NCI-H1436 (cell line): ENCODE results near the gene AIFM1.

Experiments
- DNase-seq: peaks from one replicate; lab custom pipeline; 2025; lab: John Stamatoyannopoulos, UW

AIFM1 gene

DNA sequence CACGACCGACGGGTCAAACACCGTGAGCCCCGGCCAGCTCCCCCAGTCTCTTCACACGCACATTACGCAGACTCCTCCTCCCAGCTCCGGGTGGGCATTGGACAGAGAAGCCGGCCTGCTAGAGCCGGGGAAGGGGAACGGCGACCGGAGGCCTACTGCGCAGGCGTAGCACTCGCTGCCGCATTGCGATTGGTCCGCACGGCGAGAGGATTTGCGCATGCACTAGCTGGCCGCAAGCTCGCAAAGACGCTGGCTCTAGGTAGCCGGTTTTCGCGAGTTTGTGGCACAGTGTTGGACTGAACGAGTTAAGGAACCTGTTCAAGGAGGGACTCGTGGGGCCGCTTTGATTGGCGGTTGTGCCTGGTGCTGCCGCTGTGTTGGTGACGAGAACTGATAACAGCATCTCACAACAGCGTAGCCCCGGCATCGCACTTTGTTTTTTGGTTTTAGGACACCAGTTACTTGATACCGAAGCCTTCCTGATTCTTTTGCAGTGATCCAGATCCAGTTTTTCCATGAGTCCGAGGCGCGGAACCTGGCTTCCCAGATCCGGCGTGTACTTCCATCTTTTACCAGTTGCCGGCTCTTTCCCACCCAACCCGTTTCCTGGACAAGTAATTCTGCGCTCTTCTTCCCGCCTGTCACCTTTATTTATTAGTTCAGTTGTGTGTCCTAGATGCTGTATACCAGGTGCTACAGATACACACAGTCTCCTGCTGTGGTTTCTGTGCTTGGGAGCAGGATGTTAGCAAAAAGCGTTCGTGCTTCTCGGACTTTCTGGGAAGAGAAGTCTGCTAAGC, at the start of gene AIFM1:
AIFM1 (minus strand) TSS at position 139 of the 800 bp plus-strand sequence. CDS start 185 bp downstream, outside the sequence.
- DNase-seq: peak; percentile 94

DNA sequence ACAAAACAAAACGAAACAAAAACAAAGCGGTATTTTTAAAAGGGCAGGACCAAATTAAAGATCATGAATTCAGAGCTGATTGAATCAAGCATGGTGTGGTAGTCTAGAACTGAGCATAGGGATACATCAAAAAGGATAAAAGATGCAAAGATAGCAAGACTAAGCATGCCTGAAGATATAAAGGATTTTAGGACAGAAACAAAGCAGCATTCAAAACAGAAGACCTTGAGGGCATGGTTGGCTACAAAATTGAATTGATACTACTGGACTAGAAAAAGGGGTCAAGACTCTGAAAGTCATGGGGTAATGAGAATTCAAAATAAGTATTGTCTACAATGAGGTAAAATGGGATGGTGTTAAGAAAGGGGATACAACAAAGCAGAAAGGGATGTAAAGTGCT, 47.7 kb upstream of the AIFM1 start:
- DNase-seq: no peak

DNA sequence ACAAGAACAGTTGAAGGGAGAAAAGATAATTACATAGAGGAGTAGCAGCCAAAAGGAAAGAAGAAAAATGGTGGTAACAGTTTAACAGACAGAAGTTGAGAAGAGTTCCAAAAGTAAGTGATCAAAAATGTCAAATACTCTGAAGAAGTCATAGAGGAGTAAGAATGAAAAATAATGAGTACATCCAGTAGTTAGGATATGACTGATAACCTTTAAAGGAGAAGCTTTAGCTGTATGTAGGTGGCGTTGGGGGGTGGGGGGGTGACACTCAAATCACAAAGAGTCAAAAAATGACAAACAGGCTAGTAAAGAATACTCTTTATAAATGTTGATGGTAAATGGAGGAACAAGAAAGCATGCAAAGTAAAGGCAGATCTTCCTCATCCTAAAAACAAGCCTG, 46.7 kb upstream of the AIFM1 start:
- no peak for DNase-seq

DNA sequence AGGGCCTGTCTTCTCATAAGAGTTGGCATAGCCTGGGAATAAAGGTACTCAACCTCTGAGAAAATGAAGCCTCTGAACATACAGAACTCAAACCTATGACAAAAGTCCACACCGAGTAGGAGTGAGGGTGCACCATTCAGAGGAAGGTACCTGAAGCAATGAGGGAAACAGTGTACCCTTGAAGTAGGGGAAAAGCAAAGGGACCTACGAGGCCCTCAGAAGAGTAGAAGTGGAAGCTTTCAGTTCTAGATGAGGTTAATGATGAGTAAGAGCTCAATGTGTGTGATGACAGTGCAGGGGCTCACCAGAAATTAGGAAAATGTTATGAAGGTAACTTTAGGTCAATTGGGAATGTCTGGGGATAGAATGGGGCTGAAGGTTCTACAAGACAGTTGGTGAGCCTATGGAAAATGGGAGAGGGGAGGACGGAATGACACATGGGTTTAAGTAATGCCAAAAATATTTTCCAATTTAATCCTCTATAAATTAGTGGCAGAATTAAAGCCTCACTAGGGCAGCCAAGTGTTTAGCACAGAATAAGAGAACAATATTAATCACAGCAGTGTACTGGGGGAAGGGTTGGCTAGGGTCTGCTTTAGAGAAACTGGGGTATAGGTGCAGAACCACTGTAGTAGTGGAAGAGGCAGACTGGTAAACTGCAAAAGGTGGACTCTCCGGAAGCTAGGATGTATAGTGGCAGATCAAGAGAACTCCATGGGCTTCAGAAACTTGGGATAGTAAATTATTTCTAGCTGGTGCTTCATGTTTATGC, 46.0 kb upstream of the AIFM1 start:
- DNase-seq: no peak

DNA sequence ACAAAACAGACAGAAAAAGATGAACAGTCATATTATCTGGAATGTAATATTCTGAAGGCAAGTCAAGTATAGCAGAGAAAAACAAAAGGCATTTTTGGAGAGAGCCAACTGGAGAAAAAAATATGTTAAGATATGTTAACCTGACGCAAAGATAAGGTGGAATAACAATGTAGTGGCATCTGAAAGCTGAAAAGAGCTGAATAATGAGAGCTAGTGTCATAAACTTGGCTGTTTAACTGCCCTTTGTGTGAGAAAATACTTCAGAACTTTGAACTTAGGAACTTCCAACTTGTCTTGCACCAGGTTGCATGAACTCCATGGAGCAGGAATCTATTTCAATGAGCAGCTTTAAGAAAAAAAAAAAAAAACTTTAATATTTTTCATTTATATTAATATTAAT, 39.0 kb upstream of the AIFM1 start:
- DNase-seq: no peak

DNA sequence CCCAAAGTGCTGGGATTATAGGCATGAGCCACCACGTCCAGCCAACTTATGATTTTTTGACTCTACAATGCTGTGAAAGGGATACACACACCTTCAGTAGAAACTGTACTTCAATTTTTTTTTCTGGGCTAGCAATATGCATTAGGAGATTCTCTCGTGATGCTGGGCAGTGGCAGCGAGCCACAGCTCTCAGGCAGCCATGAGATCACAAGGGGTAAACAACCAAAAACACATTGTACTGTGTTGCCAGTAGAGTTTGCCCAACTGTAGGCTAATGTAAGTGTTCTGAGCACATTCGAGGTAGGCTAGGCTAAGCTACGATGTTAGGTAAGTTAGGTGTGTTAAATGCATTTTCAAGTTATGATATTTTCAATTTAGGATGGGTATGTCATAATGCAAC, 31.8 kb upstream of the AIFM1 start:
- no peak for DNase-seq

DNA sequence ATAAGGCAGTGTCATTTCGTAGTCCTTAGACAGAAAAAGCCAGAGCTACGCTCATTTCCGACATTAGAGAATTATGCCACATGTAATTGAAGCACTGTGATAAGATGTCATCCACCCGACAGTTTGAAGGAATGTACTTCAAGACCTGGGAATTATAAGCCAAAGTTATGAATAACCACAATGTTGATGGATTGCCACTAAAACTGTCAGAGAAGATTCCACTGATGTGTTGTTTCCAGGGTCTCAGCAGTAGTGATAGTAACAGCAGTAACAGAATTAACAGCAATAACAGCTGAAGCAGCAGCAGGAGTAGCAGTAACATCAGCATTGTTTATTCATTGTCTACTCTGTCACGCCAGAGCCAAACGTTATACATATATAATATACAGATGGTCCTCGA, 30.8 kb upstream of the AIFM1 start:
- DNase-seq: no peak

DNA sequence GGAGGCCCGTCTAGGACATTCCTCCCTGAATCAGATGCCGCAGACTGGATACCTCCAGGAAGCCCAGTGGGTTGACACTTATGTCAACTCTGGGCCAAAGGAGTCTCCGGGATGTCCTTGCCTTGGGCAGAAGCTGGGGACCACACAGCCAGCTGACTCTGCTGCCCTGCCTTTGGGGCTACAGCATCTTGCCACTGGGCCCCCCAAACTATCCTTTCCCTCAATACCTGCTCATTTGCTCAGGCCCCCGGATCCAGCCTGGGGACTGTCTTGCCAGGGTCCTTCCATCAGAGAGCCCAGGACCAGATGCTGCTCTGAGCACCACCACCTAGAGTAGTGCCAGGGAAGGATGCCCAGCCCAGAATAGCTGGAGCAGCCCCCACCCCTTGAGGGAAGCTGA, 25.2 kb upstream of the AIFM1 start:
- DNase-seq: no peak

DNA sequence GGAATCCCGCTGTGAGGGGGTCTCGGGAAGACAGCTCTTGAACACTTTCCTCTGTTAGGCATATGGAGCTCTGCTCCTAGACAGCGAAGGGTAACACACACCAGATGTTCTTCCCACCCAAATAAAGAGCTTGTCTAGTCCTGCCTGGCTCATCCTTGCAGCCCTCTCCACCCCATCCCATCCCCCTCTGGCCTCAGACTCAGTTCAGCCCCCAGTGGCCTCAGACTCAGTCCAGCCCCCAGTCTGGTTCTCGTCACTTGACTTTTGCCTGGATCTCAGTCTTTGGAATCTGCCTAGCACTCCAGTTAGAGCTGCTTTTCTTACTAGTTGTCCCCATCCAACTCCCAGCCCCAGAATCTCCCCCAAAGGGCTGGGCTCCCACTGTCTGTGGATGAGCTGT, 21.0 kb upstream of the AIFM1 start:
- no peak for DNase-seq

DNA sequence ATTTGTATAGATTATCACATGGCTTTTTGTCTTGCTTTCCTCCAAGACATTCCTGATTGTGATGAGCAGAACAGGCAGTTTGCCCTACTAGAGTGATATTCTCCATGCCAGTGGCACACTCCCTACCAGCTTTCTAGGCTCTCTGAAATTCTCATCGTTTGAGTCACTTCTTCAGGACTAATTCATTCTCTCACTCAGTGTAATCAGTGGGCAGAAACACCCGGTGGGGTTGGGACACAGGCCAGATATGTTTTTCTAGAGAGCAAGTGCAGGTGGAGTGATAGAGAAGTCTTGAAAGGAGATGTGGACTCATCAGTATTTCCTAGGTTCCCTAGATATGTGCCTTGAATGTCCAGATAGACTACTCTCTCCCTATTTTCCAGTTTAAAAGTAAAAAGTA, 19.2 kb upstream of the AIFM1 start:
- DNase-seq: no peak

DNA sequence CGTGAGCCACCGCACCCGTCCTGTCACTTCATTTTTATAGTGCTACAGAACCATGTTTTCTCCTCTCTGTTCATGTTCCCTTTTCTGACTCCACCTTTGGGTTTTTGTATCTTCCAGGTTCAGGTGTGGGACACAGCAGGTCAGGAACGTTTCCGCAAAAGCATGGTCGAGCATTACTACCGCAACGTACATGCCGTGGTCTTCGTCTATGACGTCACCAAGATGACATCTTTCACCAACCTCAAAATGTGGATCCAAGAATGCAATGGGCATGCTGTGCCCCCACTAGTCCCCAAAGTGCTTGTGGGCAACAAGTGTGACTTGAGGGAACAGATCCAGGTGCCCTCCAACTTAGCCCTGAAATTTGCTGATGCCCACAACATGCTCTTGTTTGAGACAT, 18.5 kb upstream of the AIFM1 start:
- DNase-seq: no peak

DNA sequence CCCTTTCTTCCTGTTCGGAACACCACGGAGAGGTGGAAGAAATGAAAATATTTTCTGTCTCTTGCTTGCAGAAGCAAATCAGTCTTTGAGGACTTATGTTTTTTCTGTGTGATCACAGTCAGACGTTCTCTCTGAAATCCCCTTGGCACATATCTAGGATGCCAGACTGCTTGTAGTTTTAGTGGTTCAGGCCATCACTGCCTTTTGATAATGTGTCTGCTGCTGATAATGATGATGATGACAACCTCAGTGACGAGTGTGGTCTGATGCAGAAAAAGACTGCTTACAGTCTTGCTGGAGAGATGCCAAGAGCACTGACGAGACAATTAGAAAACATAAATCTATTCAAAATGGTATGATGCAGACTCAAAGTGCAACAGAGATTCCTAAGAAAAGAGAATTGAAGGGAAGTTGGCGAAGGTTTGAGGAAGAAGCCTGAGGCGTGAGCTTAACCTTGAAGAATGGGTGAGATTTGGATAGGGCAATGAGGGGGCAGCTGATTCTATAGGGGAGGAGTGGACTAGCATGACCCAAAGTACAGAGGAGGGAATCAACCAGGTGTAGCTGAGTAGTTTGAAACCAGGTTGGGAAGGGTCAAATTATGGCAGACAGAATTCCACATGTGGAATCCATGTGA, 14.1 kb upstream of the AIFM1 start:
- DNase-seq: no peak

DNA sequence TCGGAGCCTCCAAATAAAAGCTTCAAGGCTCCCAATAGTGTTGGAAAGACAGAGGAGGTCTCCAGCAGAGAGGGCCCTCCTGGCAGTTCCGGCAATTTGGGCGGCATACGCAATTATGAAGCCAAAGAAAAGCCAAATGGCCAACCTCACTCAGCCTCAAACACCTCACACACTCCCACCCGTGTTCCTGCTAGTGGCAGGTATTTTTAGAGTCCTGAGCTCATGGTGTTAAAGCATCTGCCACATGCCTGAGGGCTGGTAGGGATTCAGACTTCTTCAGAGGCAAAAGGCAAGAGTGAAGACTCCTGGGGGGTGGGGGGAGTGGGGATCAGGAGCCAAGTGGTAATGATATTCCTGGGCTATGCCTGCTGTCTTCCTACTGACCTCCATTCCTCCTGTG, 13.5 kb upstream of the AIFM1 start:
- no peak for DNase-seq

DNA sequence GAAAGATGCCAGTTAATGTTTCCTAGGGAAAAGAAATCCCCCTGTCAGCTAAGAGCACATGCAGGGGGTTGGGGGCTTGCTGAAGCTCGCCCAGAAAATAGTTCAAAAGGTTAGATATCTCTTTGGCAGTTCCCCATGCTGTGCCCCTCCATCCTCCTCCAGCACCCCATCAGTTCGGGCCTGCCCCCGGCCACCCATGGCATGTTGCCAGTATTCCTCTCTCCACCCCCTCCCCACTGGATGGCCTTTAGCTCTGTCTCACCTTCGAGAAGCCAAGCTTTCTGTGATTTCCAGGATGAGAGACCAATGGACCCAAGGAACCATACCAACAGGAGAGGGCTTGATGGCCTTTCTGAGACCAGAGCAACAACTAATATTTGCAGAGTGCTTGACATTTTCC, 11.3 kb upstream of the AIFM1 start:
- DNase-seq: no peak

DNA sequence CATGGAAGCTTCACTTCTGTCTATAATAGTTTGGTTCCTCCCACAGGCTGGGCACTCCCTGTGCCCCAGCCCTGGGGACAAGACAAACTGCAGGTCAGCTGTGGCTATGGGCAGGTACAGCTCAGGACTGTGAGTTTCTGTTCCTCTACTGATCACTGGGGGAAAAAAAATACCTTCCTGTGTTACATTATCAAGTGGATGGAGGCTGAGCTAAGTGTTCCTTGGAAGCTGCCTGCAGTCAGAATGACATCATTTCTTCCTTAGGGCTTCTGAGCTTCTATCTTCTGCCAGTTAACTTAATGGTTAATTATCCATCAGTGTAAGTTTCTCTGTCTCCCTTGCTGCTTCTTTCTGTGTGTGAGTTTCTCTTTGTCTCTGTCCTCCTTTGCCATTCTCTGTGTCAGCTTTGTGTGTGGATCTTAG, 10.7 kb upstream of the AIFM1 start:
- DNase-seq: no peak

DNA sequence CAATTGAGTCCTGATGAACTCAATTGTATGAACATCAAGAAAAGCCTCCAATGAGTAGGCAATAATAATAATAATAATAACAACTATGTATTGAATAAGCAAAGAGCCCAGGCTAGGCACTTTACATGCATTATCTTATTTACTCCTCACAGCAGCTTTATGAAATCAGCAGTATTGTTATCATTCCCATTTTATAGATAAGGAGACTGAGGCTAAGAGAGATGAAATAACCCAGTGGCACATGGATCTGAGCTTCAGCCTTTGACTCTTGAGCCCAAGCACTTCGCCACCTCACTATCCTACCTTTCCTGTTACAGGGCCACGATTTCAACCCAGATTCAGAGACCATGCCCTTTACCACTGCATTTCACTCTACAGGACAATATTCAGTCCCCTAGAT, 9.3 kb upstream of the AIFM1 start:
- DNase-seq: no peak

DNA sequence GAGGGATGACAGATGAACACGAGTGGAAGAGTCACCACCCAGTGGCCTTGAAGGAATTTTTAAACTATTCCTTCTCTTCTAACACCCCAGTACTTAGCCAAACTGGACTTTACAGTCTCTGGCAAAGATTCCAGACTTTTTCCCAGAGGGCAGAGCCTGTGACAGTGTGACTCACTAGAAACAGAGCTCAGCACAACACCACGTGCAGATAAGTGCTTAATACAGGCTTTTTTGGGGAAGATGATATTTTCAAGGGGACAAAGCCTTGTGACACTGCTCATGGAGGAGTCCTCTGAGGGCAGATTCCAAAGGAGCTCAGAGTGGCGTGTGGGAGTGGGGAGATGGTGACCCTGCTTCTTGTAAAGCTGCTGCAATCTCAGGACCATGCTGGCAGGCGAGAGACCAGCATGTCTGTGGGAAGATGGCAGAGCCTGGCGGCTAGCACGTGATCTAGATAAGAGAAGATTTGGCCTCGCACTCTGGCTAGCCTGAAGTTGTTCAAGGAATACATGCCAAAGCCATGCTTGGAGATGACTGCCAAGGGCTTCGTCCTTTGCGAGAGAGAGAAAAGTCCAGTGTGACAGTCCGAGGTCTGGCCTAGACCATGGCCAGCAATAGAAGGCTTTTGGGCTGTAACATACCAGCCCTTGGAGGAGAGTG, 8.5 kb upstream of the AIFM1 start:
- no peak for DNase-seq

DNA sequence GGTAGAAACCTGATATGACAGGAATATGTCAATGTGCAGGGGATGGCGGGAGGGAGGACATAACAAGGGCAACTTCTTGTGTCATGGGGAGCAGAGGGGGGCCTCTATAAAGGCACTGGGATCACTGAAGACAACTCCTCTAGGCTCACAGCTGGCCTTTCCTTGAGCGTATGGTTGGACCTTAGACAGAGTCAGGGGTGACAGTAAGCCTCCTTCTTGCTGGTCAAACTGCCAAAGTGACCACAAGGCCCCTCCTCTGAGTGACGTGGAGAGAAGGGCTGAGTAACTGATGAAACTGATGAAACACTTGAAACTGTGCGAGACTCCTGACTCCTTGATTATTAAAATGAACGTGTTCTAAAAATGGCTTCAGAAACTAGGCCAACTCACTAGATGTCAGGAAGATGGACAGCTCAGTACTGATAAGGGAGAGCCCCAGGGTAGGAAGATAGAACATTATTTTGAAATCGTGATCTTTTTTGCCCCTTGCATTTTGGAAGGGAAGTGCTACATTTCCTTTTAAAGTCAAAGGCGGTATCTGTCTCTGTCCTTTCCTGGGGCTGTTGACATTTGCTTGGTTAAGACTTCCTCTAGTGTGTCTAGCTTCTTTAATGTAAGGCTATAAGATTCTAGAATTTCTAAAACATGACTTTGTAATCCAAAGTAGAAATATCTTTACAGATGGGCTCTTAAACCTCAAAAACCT, 7.7 kb upstream of the AIFM1 start:
- DNase-seq: no peak

DNA sequence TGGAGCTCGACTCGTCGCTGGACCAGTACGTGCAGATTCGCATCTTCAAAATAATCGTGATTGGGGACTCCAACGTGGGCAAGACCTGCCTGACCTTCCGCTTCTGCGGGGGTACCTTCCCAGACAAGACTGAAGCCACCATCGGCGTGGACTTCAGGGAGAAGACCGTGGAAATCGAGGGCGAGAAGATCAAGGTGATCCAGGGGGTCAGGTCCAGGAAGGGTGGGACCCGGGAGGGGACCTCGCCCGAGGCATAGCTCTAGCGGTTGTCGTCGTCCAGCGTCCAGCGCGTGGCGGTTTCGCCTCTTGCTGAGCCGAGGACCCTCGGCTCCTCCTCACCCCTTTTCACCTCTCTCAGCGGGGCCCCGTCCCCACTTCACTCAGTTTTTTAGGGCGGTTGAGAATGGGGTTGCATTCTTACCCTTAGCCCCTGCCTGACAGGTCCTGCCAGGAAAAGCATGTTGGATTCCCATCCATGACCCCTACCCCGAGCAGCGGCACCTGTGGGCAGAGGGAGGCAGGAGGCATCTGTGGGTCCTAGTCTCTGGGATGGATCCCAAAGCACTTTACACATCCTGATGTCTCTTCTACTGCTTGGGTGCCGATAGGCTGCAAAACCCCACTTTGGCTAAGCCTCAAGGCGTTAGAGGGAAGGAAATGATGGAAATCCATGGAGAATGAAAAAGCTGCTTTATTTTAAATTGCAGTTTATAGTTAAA, 6.6 kb upstream of the AIFM1 start:
- DNase-seq: no peak

DNA sequence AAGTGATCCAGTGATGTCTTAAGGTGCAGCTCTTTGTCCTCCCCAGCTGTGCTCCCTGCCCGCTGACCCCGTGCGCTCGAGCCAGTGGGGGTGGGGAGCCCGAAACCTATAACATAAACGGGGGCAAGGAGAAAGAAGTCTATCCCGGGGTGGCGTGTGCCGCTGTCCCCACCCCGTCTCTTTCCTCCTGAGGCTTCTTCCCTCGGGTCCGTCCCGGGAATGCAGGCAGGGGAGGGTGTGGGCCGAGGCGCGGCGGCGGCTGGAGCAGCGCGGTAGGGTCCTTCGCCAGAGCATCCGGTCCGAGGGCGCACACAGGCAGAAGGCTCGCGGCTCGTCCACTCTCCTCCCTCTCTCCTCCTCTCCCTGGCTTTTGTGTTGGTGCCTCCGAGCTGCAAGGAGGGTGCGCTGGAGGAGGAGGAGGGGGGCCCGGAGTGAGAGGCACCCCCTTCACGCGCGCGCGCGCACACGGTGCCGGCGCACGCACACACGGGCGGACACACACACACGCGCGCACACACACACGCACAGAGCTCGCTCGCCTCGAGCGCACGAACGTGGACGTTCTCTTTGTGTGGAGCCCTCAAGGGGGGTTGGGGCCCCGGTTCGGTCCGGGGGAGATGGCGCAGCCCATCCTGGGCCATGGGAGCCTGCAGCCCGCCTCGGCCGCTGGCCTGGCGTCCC, 5.9 kb upstream of the AIFM1 start, which contains the start of gene RAB33A:
RAB33A (plus strand) TSS at position 517 of the 681 bp plus-strand sequence; CDS start at position 618, 101 bp downstream.
- DNase-seq: peak; percentile 38
